ENCODE results near the gene XDH. TPM values are rescaled to one million over a fixed set of nuclear protein-coding genes. Genes with fewer than 3 reads are reported as not detected.

The XDH gene
- total RNA-seq, 1 donor from 2014 or later, result 0.41 TPM

DNA sequence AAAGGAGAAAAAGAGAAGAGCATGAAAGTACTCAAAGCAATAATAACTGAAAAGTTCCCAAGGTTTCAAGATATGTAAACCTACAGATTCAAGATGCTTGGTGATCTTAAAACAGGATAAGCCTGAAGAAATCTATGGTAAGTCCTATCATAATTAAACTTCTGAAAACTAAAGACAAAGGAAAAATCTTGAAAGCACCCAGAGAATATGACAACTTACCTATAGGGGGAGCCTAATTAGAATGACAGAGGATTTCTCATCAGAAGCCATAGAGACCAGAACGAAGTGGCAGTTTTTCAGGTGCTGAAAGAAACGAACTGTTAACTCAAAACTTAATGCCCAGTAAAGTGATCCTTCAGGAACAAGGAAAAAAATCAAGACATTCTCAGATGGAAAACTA lies 59.7 kb downstream of the XDH start:
- H3K27me3 ChIP-seq, result no peaks in the 10 kb centered on the region
- intact Hi-C loops (cut with DNase I), result no loop called here
- H3K4me1 ChIP-seq, result no peaks in the 10 kb centered on the region
- no peak overlapping the region for H3K27ac ChIP-seq
- DNase-seq (no peak), ATAC-seq (no peak)
- no peaks in the 10 kb centered on the region for H3K36me3 ChIP-seq
- no peaks in the 10 kb centered on the region for H3K9me3 ChIP-seq
- H3K4me3 ChIP-seq, result no peak overlapping the region
- peak; percentile 4 for TF ChIP-seq CTCF (IDR thresholded peaks at IDR 0.05)

DNA sequence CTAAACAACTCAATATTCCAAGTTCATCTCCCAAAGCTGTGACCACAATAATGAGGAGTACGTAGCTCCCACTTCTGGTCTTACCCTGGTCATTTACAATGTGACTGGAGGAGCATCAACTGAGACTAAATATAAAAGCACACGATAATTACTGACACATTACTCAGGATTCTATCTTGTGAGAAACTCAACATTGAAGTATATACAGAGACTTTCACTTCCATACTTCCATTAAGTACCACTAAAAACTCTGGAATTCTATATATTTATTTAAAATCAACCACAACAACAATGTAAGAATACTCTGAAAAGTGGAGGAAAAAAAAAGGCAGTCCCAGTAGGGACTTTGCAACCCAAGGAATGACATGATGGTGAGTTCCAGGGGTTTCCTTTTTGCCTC lies 61.4 kb downstream of the XDH start:
- intact Hi-C loops (cut with DNase I), result no loop called here
- no peaks in the 10 kb centered on the region for H3K27me3 ChIP-seq
- no peaks in the 10 kb centered on the region for H3K36me3 ChIP-seq
- H3K9me3 ChIP-seq, result no peaks in the 10 kb centered on the region
- no peak overlapping the region for H3K4me3 ChIP-seq
- DNase-seq (no peak), ATAC-seq (no peak)
- TF ChIP-seq CTCF (IDR thresholded peaks at IDR 0.05), result no peak
- H3K4me1 ChIP-seq, result no peaks in the 10 kb centered on the region
- no peak overlapping the region for H3K27ac ChIP-seq

DNA sequence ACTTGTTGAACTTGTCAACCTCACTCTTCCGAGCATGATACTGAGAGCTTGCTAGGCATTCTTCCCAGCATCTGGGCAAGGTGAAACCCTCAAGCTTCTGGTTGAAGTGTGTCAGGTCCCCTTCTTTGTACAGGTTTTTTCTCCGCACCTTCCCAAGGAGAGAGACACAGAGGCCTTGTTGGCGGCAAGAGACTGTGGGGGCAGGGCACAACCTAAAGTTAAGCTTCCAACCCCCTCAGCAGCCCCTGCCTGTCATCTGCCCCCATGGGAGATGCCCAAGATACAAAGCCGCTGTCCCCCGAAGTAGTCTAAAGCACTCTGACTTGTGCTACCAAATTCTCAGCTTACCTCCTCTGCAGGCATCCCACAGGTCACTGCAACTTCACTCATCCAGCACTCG lies 64.9 kb downstream of the XDH start:
- intact Hi-C loops (cut with DNase I), result no loop called here
- Histone ChIP-seq H3K4me1 (no peaks in the 10 kb centered on the region), H3K27ac (no peak overlapping the region), H3K4me3 (no peak overlapping the region), H3K9me3 (no peaks in the 10 kb centered on the region), H3K27me3 (no peaks in the 10 kb centered on the region), H3K36me3 (no peaks in the 10 kb centered on the region)
- DNase-seq, result no peak
- ATAC-seq, result no peak
- TF ChIP-seq CTCF (IDR thresholded peaks at IDR 0.05), result no peak

DNA sequence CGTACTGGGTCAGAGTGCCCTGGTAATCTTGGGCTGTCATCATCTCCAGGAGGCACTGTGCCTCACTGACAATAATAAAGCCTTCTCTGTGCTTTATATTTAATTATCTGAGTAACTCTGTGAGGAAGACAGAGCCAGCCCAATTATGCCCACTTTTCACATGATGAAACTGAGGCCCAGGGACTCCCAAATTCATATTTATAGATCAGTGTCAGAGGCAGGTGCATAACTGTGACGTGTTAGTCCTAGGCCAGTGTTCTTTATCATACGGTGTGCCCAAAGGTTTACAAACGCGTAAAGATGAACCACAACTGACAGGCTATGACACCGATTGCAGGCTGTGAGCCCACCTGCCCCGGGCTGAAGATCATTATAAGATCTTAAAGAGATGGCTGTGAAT lies 65.4 kb downstream of the XDH start:
- intact Hi-C loops (cut with DNase I), result no loop called here
- Histone ChIP-seq H3K36me3 (no peaks in the 10 kb centered on the region), H3K9me3 (no peaks in the 10 kb centered on the region)

GRCh38 chr2:31348618-31349017 lies 65.9 kb downstream of the XDH start:
- Histone ChIP-seq H3K36me3 (no peaks in the 10 kb centered on the region), H3K9me3 (no peaks in the 10 kb centered on the region), H3K27ac (no peak overlapping the region), H3K27me3 (no peaks in the 10 kb centered on the region), H3K4me1 (no peaks in the 10 kb centered on the region), H3K4me3 (no peak overlapping the region)
- intact Hi-C loops (cut with DNase I), result no loop called here
- DNase-seq (no peak), ATAC-seq (no peak)
- no peak for TF ChIP-seq CTCF (IDR thresholded peaks at IDR 0.05)

More for the DNA sequence above, 65.4 kb downstream of the XDH start:
- TF ChIP-seq CTCF (IDR thresholded peaks at IDR 0.05), result no peak
- Histone ChIP-seq H3K27ac (no peak overlapping the region), H3K4me3 (no peak overlapping the region), H3K27me3 (no peaks in the 10 kb centered on the region), H3K4me1 (no peaks in the 10 kb centered on the region)
- DNase-seq, result no peak
- ATAC-seq, result no peak

DNA sequence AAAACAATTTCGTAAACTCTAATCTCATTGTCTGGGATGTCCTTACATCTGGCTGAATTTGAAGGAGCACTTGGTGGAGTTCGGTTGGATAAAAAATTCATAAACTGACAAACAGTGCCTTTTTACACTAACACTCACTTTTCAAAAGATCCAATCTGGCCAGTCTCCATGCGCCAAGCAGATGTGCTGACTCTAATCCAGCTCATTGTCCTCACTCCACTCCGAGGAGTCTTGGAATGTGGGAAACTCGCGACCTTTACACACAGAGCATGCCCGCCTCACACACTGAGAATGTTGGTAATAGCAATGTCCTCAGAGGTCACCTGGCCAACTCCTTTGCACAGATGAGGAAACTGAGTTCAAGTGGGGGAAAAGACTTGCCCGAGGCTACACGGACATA lies 66.8 kb downstream of the XDH start:
- ATAC-seq, result peak; percentile 43
- Histone ChIP-seq H3K27ac (no peak overlapping the region), H3K9me3 (no peaks in the 10 kb centered on the region), H3K36me3 (no peaks in the 10 kb centered on the region), H3K4me1 (no peaks in the 10 kb centered on the region), H3K4me3 (no peak overlapping the region), H3K27me3 (no peaks in the 10 kb centered on the region)
- intact Hi-C loops (cut with DNase I), result no loop called here
- TF ChIP-seq CTCF (IDR thresholded peaks at IDR 0.05), result no peak
- no peak for DNase-seq

All from upper lobe of right lung (tissue), 1 donor.